Spleen (tissue), 11 donors: ENCODE data around the gene PLCB3. TPM values are rescaled to one million over a fixed set of nuclear protein-coding genes. Genes with fewer than 3 reads are reported as not detected.

ENCODE experiments used
- DNase-seq: peaks from one replicate; pipeline ENCODE4 v3.0.0-alpha.2; 2020
- H3K27ac ChIP-seq, 8 donors: fragments of 200-600 bp; sonication (generic) in 7 of 8; 1 replicate in 4 of 8; 2 replicates in 4 of 8; pipeline versions ENCODE4 v1.5.0 to v1.8.0; 2016 to 2021; ENCODE audit warnings: inconsistent platforms in 4 of 8, mild to moderate bottlenecking in 4 of 8, moderate library complexity in 1 of 8
- H3K27me3 ChIP-seq, 7 donors: fragments of 200-600 bp; sonication (generic) in 6 of 7; replicated peaks in 1 of 7; 1 replicate in 4 of 7; 2 replicates in 3 of 7; pipeline versions ENCODE4 v1.5.0 to v1.8.0; 2016 to 2021; ENCODE audit warnings: inconsistent platforms in 3 of 7, mild to moderate bottlenecking in 1 of 7
- H3K36me3 ChIP-seq, 6 donors: fragments of 200-600 bp; sonication (generic) in 5 of 6; 1 replicate in 4 of 6; 2 replicates in 2 of 6; pipeline versions ENCODE4 v1.5.0 to v1.8.0; 2016 to 2021; ENCODE audit warnings: inconsistent platforms in 2 of 6
- H3K4me1 ChIP-seq, 6 donors: fragments of 200-600 bp; sonication (generic) in 5 of 6; 1 replicate in 3 of 6; 2 replicates in 3 of 6; pipeline versions ENCODE4 v1.5.0 to v1.8.0; 2016 to 2021; ENCODE audit warnings: inconsistent platforms in 3 of 6
- H3K4me3 ChIP-seq, 8 donors: fragments of 200-600 bp; sonication (generic) in 7 of 8; 1 replicate in 4 of 8; 2 replicates in 4 of 8; pipeline versions ENCODE4 v1.5.0 to v1.8.0; 2016 to 2021; ENCODE audit warnings: inconsistent platforms in 4 of 8, mild to moderate bottlenecking in 4 of 8, moderate library complexity in 2 of 8
- H3K9me3 ChIP-seq, 8 donors: fragments of 200-600 bp; sonication (generic) in 7 of 8; 1 replicate in 4 of 8; 2 replicates in 4 of 8; pipeline versions ENCODE4 v1.5.0 to v1.8.0; 2016 to 2021; ENCODE audit warnings: inconsistent platforms in 4 of 8
- CTCF ChIP-seq, 11 experiments: fragments of 200-600 bp in 7 of 11; fragments of 450-650 bp in 4 of 11; sonication (generic) in 4 of 11; IDR thresholded peaks in 8 of 11; conservative IDR thresholded peaks in 3 of 11; 1 replicate in 7 of 11; 2 replicates in 4 of 11; pipeline versions ENCODE4 v1.4.0 to v1.8.0; 2016 to 2021; ENCODE audit warnings: antibody characterized with exemption in 11 of 11, inconsistent platforms in 4 of 11, mild to moderate bottlenecking in 1 of 11
- POLR2A ChIP-seq, 3 donors: fragments of 450-650 bp; IDR thresholded peaks; one replicate each; pipeline ENCODE4 v1.5.1; 2017; ENCODE audit warnings: antibody characterized with exemption in 3 of 3, mild to moderate bottlenecking in 1 of 3
- POLR2AphosphoS5 ChIP-seq, 3 donors: sonication (generic); formaldehyde crosslinking; IDR thresholded peaks; one replicate each; pipeline ENCODE4 v1.5.1; 2017; ENCODE audit warnings: antibody characterized with exemption in 3 of 3
- WGBS, 5 donors: extraction: QIAGEN DNeasy Blood & Tissue Kit in 3 of 5; methylation state at CpG; one replicate each; pipeline versions ENCODE4 v1.1.5 to v1.1.7; 2013 to 2018; 5-methylcytosine and 5-hydroxymethylcytosine counted together
- intact Hi-C: fragments of 100-400 bp; cut with DNase I; formaldehyde crosslinking; loops from one replicate; pipeline ENCODE4 v1.15.0; 2023; ENCODE audit warnings: low total_unique reads
- polyA plus RNA-seq, 3 donors: library from polyadenylated mRNA; stranded (reverse); fragments of 200-250 nt; gene quantifications; one replicate each; pipeline ENCODE4 v1.2.1, GENCODE V29; 2013
- total RNA-seq, 7 donors: library from RNA; depleted of rRNA in 3 of 7; stranded (reverse); fragments of >200 nt in 3 of 7; fragmentation: NEBNext Ultra II Directional in 4 of 7; extraction: Animal tissue kit (Norgen Biotek cat#: 25700) in 4 of 7; gene quantifications; one replicate each; pipeline versions ENCODE4 v1.1.0 to v1.2.1, GENCODE V29; 2016 to 2021
- donor health status: healthy with polysubstance abuse.
- donor health status: DM: no; HTN: no; CAD: no; lungs with moderate emphysema.
- donor health status: DM: no; HTN: no; CAD: no.
- donor health status: Bipolar disorder and iron deficiency.
- donor health status: healthy.
- donor health status: DM: no; HTN: no; CAD: no.
- donor health status: DM: yes; HTN: yes; CAD: no.

PLCB3 gene
- total and polyA plus RNA-seq, 10 donors, result 3.8 to 28.3 (median 21.1) TPM

GRCh38 chr11:64206457-64207255, 44.7 kb upstream of the PLCB3 start, which contains the start of gene FERMT3:
Gene FERMT3, plus strand, starts transcription at chr11:64206721. Its CDS starts 644 bp downstream, at chr11:64207365.
- TF ChIP-seq CTCF (IDR thresholded peaks at IDR 0.05 in 8 of 11, conservative IDR thresholded peaks at IDR 0.05 in 3 of 11) (peak in 3 of 11 experiments; percentile 23 to 27 (median 25)), POLR2A (IDR thresholded peaks at IDR 0.05) (no peak), POLR2AphosphoS5 (IDR thresholded peaks at IDR 0.05) (peak; percentile 86 to 91 (median 88))
- 9 to 24% (median 15%) methylated on average over 12 to 27 of the region's 27 CpGs for WGBS, 5 donors
- no peaks in the 10 kb centered on the region for H3K9me3 ChIP-seq
- intact Hi-C loops, result no loop called here
- H3K4me3 ChIP-seq, result peak within 1 kb of the TSS; percentile 58 to 89 (median 80)
- H3K4me1 ChIP-seq, result peaks cover 32 to 81% (median 53%) of the 10 kb centered on the region in 6 donors
- H3K27me3 ChIP-seq, result no peaks in the 10 kb centered on the region
- H3K36me3 ChIP-seq, result peaks cover 0 to 66% (median 46%) of the 10 kb centered on the region in 6 donors
- DNase-seq, result peak; percentile 97
- peak within 1 kb of the TSS; percentile 84 to 99 (median 96) for H3K27ac ChIP-seq

- peak overlapping the region; percentile 58 to 89 (median 80) for H3K4me3 ChIP-seq
- H3K27ac ChIP-seq, result peak overlapping the region; percentile 84 to 99 (median 96)
- peaks cover 32 to 89% (median 57%) of the 10 kb centered on the region in 6 donors for H3K4me1 ChIP-seq
- WGBS, 5 donors, result 2 to 6% (median 5%) methylated on average over 12 to 30 of the region's 30 CpGs
- DNase-seq, result peak; percentile 96
- no peaks in the 10 kb centered on the region for H3K9me3 ChIP-seq
- TF ChIP-seq CTCF (IDR thresholded peaks at IDR 0.05 in 8 of 11, conservative IDR thresholded peaks at IDR 0.05 in 3 of 11), result peak in 2 of 11 experiments; percentile 14 to 17
- peak; percentile 85 to 86 (median 85) for TF ChIP-seq POLR2AphosphoS5 (IDR thresholded peaks at IDR 0.05)
- peak in 1 of 3 donors; percentile 20 for TF ChIP-seq POLR2A (IDR thresholded peaks at IDR 0.05)
- H3K36me3 ChIP-seq, result peaks cover 0 to 66% (median 47%) of the 10 kb centered on the region in 6 donors
- no peaks in the 10 kb centered on the region for H3K27me3 ChIP-seq
- intact Hi-C loops, result no loop called here
These were observed 43.9 kb upstream of the PLCB3 start for GRCh38 chr11:64207256-64208085.

GRCh38 chr11:64208086-64208795, 43.1 kb upstream of the PLCB3 start:
- intact Hi-C loops, result no loop called here
- Histone ChIP-seq H3K4me3 (peak overlapping the region; percentile 58 to 89 (median 80)), H3K27ac (peak overlapping the region; percentile 84 to 99 (median 96)), H3K27me3 (no peaks in the 10 kb centered on the region), H3K4me1 (peaks cover 32 to 96% (median 60%) of the 10 kb centered on the region in 6 donors), H3K9me3 (no peaks in the 10 kb centered on the region), H3K36me3 (peaks cover 0 to 66% (median 43%) of the 10 kb centered on the region in 6 donors)
- WGBS, 5 donors, result 58 to 84% (median 62%) methylated on average over 9 to 23 of the region's 23 CpGs
- peak; percentile 85 for DNase-seq
- no peak for TF ChIP-seq POLR2AphosphoS5 (IDR thresholded peaks at IDR 0.05)
